HuH-7 (cell line): ENCODE results near the gene NHLH1.
"Not testable (repeated sequence)": the region's sequence is repeated elsewhere in the genome, so short reads cannot be mapped to it uniquely, and the experiment has no call there.

Experiments
- DNase-seq: peaks from one replicate; pipeline ENCODE4 v3.0.0; 2011; ENCODE audit warnings: low spot score

NHLH1 gene

DNA sequence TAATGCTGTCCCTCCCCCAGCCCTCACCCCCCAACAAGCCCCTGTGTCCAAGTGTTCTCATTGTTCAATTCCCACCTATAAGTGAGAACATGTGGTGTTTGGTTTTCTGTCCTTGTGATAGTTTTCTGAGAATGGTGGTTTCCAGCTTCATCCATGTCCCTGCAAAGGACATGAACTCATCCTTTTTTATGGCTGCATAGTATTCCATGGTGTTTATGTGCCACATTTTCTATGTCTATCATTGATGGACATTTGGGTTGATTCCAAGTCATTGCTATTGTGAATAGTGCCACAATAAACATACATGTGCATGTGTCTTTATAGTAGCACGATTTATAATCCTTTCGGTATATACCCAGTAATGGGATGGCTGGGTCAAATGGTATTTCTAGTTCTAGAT lies 17.9 kb downstream of the NHLH1 start:
- DNase-seq = not testable (repeated sequence)

DNA sequence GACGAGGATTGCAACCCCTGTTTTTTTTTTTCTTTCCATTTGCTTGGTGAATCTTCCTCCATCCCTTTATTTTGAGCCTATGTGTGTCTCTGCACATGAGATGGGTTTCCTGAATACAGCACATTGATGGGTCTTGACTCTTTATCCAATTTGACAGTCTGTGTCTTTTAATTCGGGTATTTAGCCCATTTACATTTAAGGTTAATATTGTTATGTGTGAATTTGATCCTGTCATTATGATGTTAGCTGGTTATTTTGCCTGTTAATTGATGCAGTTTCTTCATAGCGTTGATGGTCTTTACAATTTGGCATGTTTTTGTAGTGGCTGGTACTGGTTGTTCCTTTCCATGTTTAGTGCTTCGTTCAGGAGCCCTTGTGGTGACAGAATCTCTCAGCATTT lies 21.5 kb downstream of the NHLH1 start:
- DNase-seq = not testable (repeated sequence)

- no peak for DNase-seq
Measured at GRCh38 chr1:160394673-160395072, 27.8 kb downstream of the NHLH1 start.

- no peak for DNase-seq
Measured at GRCh38 chr1:160397651-160398050, 30.8 kb downstream of the NHLH1 start.

- DNase-seq = no peak
Measured at GRCh38 chr1:160398823-160399222, 32.0 kb downstream of the NHLH1 start.

GRCh38 chr1:160399544-160400222 lies 32.8 kb downstream of the NHLH1 start:
- DNase-seq = no peak

- peak; percentile 76 for DNase-seq
Measured at GRCh38 chr1:160400223-160400645, 33.4 kb downstream of the NHLH1 start, which contains the start of gene VANGL2. Gene VANGL2 (plus strand): TSS chr1:160400564. CDS start chr1:160415838, 15,274 bp downstream.

GRCh38 chr1:160400646-160401486 lies 34.0 kb downstream of the NHLH1 start:
- DNase-seq = peak; percentile 30

DNA sequence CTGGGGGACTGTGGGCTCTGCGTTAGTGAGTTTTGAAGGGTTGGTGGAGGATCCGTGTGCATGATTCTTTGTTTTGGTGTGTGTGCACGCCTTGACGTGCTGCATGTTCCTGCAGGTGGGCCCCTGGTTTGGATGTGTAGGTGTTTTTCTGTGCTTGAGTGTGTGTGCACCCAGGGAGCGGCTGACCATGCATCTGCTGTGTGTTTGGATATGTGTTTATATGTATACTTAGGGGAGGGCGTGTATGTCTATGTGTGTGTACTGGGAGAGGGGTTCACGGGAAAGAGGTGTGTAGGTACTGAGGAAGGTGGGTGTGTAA lies 34.6 kb downstream of the NHLH1 start:
- no peak for DNase-seq

DNA sequence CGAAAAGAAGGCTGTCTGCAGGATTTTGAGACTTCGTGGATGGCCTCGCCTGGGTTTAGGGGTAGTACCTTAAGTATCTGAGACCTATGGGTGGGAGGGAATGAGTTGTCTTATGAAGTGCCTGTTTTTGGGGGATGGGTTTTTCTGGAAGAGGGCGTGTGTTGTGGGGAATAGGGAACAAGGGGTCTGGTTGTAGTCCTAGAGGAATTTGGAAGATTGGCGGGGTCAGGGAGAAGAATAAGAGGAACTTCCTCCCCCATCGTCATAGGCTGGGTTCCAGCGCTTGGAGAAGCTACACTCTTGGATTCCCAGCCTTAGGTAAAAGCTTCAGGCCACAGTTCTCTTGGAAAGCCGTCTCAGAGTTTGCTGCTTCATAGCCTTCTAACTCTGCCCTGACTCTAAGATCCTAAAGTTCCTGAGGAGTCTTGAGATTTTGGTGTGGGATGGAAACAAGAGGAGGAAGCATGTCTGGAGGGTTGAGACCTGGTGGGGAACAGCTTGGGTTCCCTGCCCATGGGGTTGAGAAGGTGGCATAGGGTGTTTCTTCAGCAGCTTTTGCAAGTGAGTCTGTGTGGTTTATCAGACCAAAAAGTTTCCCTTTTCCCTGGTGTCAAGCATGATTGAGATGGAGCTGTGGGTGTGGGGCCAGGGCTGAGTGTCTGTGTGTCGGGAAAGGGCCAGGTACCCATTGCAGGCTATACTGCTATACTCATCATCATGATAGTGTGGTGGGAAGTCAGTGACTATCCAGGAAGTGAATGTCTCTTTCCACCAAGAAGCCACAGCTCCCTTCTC lies 35.3 kb downstream of the NHLH1 start:
- DNase-seq = no peak

DNA sequence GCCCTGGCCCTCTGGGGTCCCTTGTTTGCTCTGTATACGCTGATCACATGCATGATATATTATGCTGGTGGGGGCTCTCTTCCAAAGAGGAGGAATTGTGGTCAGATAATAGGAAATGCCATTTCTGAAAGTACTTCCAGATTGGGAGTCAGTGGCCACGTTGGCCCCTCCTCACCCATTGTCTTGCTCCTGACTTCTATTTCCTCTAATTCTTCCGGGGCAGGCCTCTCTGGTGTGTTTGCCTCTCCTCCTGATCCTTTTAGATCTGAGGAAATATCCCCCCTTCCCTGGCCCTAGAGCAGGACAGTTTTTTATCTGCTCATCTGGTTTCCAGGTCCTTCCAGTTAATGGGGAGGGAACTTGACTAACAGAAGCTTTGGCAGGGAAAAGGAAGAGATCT lies 36.4 kb downstream of the NHLH1 start:
- no peak for DNase-seq

GRCh38 chr1:160404094-160404493 lies 37.2 kb downstream of the NHLH1 start:
- DNase-seq = no peak

DNA sequence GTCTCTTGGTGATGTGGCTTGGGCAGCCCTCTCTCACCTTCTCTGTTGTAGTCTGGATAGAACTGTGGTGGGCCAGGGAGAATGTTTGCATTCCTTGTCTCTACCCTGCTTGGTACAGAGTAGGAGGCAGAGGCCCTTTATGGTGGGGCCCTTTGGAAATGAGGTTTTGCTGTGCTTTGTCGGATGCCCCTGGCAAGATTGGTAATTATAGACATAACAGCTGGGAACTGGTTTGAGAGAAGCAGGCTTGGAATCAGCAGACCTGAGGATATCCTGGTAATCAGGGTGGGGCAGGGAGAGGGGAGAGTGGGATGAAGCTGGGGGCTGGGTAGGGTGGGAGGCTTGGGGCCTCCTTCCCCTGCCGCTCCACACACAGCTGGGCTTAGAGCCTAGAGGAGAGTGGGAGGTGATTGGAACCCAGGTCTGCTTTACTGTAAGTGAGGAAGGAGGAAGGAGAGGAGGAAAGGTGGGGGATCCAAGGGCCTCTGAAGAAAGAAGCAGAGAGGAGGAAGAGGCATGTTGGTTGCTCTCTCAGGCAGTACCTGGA lies 38.5 kb downstream of the NHLH1 start:
- DNase-seq = no peak

DNA sequence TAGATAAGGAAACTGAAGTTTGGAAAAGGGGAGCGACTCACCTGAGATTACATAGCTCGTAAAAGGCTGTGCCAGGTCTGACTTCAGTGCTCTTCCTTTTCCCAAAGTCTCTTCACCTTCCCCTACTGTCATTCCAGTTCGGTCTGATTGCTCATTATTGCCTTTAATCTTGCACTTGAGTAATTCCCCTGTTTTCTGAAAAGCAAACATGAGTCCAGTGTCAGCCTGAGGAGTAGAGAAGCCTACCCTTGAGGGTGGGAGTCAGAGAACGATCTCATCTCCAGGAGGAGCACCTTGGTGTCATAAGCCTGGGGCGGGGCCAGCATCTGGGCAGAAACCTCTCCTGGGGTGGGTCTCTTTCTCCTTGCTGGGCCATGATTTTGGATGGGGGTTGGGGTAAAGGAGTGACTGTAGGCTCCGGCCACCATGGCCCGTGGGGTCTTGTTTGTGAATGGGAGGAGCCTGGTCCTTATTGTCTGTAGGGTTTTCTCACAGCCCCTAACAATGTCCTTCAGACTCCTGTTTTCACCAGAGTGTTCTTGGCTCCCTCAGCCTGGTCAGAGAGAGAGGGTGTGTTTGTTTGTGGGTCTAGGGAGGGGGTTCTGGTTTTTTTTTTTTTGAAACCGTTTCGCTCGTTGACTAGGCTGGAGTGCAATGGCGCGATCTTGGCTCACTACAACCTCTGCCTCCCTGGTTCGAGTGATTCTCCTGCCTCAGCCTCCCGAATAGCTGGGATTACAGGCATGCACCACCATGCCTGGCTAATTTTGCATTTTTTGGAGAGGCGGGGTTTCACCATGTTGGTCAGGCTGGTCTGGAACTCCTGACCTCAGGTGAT lies 39.5 kb downstream of the NHLH1 start:
- DNase-seq = no peak

DNA sequence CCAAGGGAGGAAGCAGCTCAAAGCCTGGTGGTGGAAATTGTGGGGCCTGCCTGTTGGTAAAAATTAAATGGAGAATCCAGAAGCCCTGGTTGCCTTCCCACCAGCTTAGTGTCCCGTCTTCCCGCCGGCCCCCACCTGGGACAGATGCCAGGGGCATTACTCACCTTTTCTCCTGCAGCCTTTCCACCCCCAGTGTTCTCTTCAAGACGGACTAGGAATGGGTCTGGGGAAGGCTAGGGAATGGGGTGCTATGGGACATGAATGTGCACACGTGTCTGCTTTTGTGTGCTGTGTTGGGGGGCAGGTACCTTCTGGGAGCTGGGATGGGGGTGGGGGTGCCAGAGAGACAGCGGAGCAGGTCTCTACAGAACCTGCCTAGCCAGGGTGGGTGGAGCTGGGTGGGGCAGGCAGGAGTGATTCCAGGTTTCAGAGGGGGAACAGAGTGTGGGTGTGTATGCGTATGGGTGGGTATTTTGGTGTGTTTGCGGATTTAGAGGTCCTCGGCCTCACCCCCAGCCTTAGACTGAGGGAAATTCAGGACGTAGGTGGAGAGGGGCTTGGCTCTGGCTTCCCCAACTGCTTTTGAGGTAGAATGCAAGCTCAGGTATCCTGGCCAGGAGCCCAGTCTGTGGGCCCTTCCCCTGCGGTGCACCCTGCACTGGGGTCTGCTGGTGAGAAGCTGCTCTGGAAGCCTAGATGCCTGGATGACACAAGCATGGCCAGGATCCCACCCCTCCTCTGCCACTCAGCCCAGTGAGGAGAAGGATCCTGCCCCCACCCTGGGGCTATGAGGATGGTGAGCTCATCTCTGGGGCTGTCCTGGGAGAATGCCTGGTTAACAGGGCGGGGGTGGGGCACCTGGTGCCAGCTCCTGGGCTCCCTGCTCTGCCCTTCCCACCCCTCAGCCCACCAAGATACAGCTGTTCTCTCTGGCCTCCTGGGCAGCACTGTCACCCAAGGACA lies 41.2 kb downstream of the NHLH1 start:
- DNase-seq = no peak

DNA sequence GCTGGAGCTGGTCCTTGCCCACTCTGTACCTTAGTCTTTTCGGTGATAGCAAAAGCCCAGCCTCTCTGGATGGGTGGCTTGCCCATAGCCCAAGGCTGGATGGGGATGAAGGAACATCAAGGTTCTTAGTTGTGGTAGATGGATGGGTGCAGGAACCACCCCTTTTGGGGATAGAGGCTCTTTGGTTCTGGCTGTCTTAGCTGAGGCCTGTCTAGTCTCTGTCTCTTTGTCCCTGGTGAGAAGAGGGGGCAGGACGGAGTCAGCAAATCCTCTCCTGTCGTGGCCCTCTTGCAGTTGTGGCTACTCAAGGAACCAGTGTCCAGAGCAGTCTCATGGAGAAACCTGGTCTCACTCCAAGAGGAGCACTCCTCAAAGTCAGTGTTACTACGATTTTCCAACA lies 42.0 kb downstream of the NHLH1 start:
- no peak for DNase-seq

GRCh38 chr1:160409486-160409885 lies 42.6 kb downstream of the NHLH1 start:
- no peak for DNase-seq

DNA sequence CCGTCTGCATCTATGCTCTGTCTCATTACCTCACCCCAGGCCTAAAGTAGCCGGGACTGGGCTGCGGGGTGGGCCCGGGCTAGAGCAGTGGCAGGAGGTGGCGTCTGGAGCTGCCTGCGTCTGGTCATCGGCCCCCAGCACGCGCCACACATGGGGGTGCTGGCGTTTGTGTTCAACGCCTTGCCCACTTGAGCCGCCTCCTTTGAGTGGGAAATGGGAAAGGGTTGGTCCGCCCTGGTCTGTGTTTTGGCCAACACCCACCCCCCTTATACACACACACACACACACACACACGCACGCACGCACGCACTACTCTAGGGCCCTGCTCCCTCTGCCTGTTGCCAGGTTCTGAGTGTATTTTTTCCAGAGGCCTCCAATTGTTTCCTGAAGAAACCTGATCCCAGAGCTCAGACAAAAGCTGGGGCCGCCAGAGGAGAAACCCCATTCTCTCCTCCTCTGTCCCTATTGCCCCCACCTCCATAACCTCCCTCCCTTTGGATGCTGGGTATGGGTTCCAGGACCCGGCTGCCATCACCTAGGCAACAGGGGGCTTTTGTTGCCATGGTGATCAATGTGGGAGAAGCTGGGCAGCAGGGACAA lies 43.6 kb downstream of the NHLH1 start:
- no peak for DNase-seq

DNA sequence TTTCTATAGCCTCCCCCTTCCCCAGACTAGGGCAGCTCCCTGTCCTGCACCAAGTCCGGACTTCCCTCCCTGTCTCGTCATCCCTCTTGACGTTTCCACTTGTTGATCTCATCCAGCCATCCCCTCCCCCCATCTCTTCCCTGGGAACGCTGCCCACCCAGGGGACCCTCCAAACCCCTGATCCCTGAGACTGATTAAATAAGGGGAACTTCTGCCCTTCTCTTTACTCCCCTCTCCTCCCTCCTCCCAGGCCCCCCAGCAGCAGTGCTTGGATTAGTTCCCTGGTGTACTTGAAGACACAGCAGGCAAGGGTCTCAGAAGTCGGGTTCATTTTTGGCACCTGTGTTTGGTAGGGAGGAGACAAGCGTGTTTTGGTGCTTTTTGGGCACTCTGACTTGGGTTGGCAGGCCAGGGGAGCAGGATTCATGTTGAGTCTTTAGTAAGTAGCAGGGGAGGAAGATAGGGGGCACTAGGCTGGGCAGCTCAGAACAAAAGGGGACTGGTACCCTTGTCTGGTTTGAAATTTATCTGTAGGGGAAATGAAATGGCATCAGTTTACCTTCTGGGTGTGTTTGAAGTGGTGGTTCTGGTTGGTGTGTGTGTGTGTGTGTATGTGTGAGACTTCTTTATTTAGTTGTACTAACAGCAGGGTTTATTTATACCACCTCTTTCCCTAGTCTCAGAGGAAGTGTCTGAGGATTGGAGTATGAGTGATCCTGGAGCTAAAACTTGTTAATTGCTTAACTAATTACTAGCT lies 44.6 kb downstream of the NHLH1 start:
- no peak for DNase-seq
